ENCODE data around the gene TAF13. TPM values are rescaled to one million over a fixed set of nuclear protein-coding genes. Genes with fewer than 3 reads are reported as not detected.

Gene TAF13
- total and polyA plus RNA-seq, 9 of the 15 experiments (the other 6 are each of a cell fraction or from before 2014, with no cell fraction given) = 14.9 to 77.2 (median 38.7) TPM

- TF ChIP-seq CHD7 (IDR thresholded peaks at IDR 0.05; ENCODE audit: low read depth, low read length) = no peak
- no peak for TF ChIP-seq ZZZ3 (IDR thresholded peaks at IDR 0.05)
- TF ChIP-seq, protein P1, sequence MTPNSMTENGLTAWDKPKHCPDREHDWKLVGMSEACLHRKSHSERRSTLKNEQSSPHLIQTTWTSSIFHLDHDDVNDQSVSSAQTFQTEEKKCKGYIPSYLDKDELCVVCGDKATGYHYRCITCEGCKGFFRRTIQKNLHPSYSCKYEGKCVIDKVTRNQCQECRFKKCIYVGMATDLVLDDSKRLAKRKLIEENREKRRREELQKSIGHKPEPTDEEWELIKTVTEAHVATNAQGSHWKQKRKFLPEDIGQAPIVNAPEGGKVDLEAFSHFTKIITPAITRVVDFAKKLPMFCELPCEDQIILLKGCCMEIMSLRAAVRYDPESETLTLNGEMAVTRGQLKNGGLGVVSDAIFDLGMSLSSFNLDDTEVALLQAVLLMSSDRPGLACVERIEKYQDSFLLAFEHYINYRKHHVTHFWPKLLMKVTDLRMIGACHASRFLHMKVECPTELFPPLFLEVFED (CRISPR knock-in tag; conservative IDR thresholded peaks at IDR 0.05) = no peak
- peak in 1 of 2 experiments; percentile 37; a peak in 2 of 4 replicates for TF ChIP-seq SRF (CRISPR knock-in tag; IDR thresholded peaks at IDR 0.05)
- TF ChIP-seq ZSCAN32 (CRISPR knock-in tag; IDR thresholded peaks at IDR 0.05) = no peak
- TF ChIP-seq PCBP1 (IDR thresholded peaks at IDR 0.05; ENCODE audit: low read depth, low read length, poor library complexity, severe bottlenecking) = peak; percentile 94
- TF ChIP-seq, protein P2, sequence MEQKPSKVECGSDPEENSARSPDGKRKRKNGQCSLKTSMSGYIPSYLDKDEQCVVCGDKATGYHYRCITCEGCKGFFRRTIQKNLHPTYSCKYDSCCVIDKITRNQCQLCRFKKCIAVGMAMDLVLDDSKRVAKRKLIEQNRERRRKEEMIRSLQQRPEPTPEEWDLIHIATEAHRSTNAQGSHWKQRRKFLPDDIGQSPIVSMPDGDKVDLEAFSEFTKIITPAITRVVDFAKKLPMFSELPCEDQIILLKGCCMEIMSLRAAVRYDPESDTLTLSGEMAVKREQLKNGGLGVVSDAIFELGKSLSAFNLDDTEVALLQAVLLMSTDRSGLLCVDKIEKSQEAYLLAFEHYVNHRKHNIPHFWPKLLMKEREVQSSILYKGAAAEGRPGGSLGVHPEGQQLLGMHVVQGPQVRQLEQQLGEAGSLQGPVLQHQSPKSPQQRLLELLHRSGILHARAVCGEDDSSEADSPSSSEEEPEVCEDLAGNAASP (IDR thresholded peaks at IDR 0.05) = no peak
- no peak for TF ChIP-seq ZNF444 (CRISPR knock-in tag; IDR thresholded peaks at IDR 0.05)
- TF ChIP-seq, protein P3, sequence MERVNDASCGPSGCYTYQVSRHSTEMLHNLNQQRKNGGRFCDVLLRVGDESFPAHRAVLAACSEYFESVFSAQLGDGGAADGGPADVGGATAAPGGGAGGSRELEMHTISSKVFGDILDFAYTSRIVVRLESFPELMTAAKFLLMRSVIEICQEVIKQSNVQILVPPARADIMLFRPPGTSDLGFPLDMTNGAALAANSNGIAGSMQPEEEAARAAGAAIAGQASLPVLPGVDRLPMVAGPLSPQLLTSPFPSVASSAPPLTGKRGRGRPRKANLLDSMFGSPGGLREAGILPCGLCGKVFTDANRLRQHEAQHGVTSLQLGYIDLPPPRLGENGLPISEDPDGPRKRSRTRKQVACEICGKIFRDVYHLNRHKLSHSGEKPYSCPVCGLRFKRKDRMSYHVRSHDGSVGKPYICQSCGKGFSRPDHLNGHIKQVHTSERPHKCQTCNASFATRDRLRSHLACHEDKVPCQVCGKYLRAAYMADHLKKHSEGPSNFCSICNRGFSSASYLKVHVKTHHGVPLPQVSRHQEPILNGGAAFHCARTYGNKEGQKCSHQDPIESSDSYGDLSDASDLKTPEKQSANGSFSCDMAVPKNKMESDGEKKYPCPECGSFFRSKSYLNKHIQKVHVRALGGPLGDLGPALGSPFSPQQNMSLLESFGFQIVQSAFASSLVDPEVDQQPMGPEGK (CRISPR knock-in tag; IDR thresholded peaks at IDR 0.05; ENCODE audit: borderline replicate concordance) = no peak
- no peak for TF ChIP-seq EP300 (IDR thresholded peaks at IDR 0.05; ENCODE audit: low read length)
Measured at GRCh38 chr1:109041621-109042468, 34.0 kb downstream of the TAF13 start, which contains the start of gene WDR47 (continued).
